ENCODE data around the gene MRPS18C.
"Not testable (repeated sequence)": the region's sequence is repeated elsewhere in the genome, so short reads cannot be mapped to it uniquely, and the experiment has no call there.

The MRPS18C gene

DNA sequence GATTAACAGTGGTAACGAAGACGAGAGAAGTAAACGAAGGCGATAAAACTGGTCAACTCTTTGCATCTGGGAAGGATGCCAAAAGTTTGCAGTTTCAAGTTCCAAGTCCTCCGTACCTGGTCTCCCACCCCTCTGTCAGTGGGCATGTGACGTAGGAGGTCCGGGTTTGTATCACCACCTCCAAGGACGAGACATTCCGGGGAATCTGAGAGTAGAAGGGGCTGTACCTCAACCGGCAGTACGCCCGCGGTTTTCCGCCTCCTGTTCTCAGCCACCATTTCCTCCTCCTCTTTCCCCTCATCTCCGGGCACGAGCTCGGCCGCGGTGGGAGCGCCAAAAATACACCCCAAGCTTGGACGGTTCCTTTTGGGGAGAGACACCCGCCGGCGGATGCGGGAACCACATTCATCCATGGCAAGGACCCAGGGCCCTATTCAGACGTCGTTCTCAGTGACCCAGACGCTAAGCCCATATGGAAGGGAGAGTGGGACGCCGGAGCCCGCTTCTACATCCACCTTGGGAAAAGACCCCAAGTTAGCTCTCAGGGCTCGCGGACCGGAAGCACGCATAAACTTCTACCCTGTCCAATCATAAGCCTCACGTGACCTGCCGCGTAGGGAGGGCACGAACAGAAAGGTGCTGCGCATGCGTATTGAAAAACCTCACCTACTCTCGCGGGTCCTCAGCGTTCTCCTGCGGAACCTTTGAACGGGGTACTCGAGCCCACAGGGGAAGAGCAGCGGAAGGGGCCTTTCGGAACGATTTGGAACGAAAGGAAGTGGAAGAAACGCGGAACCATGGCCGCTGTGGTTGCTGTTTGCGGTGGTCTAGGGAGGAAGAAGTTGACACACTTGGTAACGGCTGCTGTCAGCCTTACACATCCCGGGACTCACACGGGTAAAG is at the start of gene MRPS18C, which contains the start of gene HELQ:
Gene MRPS18C (plus strand): TSS at position 778 of the 903 bp plus-strand sequence. CDS start 20 bp downstream, at position 798.
Gene HELQ (minus strand): TSS at position 543 of the 903 bp plus-strand sequence. CDS start 130 bp downstream, at position 413.
- DNase-seq: peak; percentile 95

DNA sequence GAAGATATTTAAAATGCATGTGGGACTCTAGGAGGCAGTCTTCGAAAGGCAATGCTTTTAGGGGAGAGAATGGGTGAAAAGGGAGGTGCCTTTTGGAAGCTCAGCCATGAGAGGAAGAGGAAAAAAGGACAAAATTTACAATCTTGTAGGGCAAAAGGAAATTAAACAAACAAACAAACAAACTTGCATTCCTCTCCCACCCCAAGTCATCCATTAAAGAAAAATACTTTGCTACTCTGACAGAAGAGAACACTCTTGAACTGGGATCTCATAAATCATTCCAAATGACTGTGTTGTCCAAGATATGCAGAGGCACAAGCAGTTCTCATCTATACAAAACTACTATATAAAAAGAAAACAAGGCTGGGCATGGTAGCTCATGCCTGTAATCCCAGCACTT is 47.0 kb upstream of the MRPS18C start:
- no peak for DNase-seq

DNA sequence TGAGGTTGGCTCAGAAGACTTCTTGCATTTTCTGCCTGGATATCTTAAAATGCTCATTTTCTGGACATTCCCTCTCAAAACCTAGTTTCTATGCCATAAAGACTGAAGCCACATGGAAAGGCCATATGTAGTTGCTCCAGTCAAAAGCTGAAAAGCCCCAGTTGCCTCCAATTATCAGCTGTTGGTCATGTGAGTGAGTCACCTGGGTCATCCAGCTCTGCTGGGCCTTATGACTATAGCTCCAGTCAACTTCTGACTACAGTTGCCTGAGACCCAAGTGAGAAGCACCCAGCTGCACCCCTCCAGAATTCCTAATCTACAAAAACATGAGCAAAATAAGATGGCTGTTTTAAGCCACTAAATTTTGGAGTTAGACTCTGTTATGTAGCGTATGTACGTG is 42.2 kb upstream of the MRPS18C start:
- no peak for DNase-seq

DNA sequence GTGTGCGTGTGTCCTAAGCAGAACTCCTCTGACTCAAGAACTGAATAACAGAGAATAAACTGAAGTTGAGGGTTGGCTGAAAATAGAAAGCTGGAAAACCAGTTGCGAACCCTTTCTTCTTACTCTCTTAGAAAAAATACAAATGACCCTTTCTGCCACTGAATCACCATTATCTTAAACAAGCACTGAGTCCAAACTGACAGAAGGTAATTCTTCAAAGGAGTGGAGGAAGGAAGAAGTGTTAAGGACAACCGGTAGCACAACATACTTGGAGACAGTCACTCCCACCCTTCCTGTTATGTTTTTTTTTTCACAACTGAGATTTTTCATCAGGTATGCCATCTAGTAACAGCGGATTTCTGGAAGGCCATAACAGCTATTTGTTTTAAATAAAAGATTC is 38.3 kb upstream of the MRPS18C start:
- no peak for DNase-seq

DNA sequence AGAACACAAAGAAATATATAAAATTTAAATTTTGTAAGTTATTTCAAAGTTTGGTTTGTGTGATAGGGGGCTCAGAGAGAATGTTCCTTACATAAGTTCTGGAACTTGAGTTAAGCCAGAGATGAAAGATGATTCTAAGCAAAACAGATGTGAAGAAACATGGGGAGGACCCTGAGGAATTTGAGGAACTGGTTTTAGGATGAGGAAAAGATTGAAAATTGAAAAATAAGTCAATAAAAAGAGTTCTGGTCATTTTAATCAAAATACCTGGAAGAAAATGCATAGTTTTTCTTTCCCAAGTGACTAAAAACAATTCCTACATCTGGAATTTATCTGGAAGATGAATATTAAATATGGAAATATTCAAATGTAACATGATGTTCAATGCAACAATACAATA is 37.6 kb upstream of the MRPS18C start:
- no peak for DNase-seq

DNA sequence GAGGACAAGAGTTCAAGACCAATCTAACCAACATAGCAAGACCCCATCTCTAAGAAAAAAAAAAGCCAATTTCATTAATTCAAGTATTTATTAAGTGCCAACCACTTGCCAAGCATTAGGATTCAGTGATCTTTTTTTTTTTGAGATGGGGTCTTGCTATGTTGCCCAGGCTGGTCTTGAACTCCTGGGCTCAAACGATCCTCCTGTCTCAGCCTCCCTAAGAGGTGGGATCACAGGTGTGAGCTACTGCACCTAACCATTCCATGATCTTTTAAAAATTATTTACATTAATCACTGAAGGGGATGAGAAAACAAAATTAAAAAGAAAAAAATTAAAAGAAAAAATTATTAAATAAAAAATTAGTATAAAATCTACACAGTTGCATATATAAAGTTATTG is 24.7 kb upstream of the MRPS18C start:
- no peak for DNase-seq

DNA sequence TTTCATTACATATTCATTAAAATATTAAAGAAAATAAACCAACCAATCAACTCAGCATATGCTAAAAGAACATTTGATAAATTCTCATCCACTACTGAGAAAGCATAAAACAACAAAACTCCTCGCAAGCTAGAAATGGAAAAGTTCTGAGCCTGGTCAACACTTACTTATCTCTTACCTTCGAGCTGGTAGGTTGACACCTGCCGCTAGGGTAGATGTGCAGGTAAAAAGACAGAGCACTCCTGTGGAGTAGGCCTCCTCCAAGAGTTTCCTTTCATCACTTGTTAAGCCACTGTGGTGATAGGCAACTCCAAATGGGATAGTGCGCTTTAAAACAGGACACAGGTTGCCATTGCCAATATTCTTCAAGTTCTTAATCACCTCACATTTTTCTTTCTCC is 19.2 kb upstream of the MRPS18C start:
- no peak for DNase-seq

DNA sequence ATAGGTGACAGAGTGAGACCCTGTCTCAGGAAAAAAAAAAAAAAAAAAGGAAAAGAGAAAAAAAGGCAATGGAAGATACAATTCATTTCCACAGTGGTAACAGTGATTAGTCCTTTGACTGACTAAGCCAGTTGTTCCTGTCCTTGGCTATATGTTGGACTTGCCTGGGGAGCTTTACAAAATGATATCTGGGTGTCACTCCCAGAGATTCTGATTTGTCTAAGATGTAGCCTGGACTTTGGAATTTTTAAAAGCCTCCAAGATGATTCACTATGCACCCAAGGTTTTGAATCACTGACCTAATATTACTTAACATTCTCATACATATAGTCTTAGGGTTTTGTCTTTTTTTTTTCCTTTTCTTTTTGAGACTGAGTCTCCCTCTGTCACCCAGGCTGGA is 17.1 kb upstream of the MRPS18C start:
- no peak for DNase-seq

DNA sequence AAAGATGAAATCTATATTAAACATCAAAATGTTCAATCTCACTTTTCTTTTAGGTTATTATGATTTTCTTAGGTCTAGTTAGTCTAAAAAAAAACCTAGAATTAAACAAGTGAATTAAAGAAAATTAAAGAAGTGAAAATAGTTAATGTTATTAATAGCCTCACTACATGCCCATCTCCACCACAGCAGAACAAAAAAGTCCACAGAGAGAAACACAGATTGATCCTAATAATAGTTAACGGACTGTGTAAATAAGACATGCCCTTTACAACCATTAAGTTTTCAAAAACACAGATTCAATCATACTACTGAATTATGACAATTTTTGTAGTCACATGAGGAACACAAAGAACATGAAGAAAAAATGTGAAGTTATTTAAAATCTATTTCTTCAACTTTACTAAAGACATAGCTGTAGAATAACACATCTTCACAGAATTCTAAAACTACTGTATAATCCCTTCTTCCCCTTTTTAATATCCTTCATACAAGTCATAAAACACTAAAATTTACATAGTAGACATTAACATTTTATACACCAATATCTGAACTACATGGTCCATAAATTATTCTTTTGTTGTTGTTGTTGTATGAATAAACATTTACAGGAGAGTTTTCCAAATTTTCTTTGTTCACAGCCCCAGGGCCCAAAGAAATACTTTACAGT is 15.6 kb upstream of the MRPS18C start:
- no peak for DNase-seq

DNA sequence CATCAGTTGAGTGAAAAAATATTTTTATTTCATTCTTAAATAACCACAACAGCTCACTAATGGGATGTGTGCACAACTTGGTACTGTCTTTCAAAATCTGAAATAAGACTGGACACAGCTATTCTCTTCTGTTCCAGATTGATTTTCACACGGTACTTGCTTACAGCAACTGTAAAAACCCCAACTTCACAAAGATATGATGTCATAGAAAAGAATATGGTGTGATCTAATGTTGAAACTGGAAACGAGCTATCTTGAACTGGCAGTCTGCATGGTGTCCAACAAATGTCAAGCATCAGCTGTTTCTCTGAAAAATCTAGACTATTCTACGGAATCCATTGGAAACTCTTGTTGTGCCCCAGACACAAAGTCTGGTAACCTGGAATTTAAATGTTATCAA is 15.0 kb upstream of the MRPS18C start:
- DNase-seq: no peak

DNA sequence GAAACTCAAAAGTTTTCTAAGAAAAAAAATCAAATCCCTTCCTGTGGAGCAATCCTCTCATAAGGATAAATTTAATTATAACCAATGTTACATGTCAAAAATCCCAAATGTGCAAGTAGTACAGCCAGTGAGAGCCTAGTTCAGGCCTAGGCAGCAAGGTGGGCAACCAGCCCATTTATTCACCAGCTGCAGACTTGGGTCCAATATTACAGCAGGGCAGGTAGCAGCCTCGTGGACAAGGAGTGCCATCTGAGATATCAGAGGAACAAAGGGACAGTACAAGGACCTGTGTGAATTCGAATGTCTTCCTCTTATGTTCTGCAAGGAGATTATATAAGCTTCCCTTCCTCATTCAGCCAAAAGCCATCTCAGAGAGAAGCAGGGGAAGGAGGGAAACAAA is 6.8 kb upstream of the MRPS18C start:
- no peak for DNase-seq

DNA sequence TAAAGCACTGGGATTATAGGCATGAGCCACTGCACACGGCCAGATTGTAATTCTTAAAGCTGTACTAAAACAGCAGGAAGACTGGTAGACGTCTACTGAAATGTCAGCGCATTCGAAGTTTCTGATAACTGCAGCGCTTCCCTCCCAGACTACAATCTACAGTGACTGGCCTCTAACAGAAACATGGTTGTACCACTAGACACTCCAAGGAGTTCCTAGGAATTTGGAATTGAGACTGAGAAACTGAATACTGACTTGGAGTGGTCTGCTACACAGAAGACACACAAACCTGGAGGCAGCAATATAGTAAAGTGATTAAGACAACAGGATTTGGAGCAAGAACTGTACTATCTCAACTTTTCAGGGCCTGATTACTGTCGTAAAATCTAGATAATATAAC is 1.2 kb upstream of the MRPS18C start:
- DNase-seq: no peak

DNA sequence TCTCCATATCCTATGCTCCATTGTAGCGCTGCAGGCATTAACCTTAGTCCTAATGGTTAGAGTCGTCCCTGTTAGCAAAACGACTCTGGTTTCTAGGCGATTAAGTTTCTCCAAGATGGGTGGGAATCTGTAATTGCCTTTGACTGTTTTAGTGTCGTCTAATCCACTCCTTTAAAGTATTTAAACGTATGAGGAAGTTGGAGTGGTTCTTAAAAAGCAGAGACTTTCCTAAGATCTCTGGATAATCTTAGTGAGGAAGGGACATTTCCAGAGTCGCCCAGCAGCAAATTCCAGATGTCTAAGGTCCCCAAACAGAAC is 285 bp downstream of the MRPS18C start:
- no peak for DNase-seq

DNA sequence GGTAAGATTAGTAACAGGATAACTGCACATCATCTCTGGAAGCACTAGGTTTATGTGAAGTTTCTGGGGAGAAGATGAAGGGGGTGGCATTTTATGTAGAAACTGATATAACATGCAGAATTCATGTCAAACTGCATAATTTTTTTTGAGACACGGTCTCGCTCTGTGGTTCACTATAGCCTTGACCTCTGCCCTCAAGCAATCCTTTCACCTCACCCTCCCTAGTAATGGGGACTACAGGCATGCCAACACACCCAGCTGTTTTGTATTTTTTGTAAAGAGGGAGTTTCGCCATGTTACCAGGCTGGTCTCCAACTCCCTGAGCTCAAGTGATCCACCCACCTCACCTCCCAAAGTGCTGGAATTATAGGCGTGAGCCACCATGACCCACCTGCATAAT is 17.6 kb downstream of the MRPS18C start:
- no peak for DNase-seq

DNA sequence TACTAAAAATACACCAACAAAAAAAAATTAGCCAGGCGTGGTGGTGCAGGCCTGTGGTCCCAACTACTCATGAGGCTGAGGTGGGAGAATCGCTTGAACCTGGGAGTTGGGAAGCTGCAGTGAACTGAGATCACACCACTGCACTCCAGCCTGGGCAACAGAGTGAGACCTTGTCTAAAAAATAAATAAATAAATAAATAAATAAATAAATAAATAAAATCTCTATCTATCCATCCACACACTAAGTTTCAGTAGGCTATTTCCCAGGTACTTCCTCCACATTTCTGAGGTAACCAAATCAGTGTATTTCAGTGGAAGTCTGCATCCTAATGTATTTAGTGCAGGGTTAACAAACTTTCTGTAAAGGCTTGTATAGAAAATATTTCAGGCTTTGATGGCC is 18.1 kb downstream of the MRPS18C start:
- no peak for DNase-seq

DNA sequence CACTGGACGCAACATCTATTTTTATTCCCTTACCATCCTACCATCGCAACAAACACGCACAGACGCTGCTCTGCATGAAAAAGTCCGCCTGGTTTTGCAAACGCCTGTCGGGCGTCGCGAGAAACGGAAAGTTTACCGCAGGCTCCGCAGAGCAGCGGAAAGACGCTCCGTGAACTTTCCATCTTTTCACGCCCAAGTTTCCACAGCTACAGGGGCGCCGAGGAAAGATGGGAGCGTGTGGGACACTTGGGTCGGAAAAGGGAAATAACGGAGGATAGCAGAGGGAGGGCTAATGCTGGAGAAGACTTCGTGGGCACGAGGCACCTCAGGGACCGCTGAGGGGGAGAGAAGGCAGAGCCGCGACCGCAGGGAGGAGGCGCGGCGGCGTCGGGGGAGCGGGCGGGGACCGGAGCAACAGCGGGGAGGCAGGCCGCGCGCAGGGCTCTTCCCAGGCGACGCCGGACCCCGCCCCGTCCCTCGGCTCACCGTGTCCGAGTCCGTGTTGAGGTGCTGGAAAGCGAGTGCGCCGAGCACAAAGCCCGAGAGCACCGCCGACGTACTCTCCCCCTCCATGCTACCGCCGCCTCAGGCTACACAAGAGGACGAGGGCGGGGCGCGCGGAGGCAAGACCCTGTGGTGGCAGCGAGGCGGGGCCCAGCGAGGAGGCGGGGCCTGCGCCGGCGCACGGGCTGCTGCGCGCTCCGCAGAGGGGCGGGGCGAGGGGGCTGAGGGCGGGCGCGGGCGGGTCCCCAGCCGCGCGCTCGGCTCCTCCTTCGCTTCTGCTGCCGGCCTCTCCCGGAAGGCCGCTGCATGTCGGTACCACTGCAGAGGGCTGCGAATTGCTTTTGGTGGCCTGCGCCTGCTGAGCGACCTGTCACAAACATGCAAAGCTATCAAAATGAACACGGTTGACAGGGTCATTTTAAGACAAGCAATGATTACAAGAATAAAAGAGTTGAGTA is 28.9 kb downstream of the MRPS18C start, which contains the start of gene ABRAXAS1:
Gene ABRAXAS1 (minus strand): TSS at position 601 of the 962 bp plus-strand sequence. CDS start 28 bp downstream, at position 573.
- DNase-seq: peak; percentile 93

DNA sequence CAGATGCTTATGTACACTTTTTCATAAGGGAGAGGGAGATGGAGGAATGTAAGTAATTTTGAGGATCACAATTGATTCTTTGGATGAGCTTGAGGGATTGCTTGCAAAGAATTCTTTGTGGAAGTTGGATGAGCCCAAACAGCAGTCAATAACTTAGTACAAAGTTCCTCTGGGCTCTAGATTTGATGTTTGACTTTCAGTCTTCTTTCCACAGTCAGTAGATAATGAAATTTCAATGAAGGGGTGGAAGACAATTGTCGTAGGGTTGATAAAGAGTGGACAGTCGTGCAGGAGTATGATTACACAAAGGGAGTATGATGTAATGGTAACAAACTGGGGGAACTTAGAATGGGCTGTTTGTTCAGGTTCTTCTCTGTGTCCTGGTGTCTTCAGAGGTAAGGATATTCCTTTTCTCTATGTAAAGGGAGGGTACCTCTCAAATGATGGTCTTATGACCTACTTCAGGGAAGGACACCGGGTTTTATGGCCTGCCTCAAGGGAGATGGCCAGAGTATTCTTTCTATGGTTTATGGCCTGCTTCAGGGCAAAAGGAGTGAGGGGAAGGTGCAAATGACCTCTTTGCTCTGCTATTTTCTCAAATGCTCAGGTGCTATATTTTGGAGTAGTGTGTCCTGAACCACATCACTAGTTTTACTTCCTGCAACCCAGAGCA is 30.7 kb downstream of the MRPS18C start:
- DNase-seq: no peak

DNA sequence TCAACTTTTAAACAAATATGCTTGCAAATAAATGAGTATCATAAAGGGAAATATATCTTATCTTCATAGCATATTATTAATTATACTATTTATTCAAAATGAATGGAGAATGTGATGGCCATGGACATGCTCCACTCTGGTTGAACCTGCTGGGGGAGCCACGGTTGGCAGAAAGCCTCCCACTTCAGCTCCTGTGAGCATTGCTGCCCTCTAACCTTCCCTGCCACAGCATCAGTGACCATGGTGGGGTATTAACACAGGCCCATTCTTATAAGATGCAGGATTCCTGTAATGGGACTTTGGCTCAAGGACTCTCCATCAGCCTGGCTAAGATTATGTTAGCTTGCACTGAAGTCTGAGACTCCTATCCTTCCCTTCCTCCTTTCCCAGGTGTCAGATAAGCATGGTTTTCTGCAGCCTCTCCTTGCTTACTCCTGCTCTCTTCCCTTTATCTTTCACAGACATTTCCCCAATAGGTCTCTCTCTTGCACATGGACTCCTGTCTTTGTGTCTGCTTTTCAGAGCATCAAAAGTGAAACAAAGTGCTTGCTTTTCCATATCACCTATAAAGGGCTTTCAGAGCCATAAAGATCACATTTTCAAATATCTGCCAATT is 34.0 kb downstream of the MRPS18C start:
- no peak for DNase-seq

DNA sequence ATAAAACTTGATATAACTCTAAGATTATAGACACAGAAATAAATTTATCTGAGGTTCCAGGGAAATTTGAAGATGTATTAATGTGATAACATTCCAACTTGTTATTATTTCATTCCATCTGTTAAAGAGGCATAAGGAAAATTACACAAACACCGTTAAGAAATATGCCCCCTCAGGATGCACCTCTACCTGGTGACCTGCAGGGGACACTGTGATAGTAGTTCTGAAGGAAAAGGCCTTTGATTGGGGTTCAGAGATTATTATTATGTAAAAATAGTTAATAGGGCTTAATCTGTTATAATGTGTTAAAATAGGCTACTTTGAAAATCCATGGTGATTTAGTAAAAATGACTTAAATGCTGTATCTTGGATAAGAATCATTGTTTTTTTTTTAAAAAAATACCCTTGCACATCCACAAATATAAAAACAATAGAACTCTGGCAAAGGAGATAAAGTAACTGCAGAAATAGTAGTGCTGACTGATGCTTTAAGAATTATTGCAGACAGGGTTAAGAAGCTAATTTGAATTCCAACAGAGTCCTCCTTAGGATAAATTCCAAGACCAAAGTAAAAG is 35.1 kb downstream of the MRPS18C start:
- DNase-seq: no peak

DNA sequence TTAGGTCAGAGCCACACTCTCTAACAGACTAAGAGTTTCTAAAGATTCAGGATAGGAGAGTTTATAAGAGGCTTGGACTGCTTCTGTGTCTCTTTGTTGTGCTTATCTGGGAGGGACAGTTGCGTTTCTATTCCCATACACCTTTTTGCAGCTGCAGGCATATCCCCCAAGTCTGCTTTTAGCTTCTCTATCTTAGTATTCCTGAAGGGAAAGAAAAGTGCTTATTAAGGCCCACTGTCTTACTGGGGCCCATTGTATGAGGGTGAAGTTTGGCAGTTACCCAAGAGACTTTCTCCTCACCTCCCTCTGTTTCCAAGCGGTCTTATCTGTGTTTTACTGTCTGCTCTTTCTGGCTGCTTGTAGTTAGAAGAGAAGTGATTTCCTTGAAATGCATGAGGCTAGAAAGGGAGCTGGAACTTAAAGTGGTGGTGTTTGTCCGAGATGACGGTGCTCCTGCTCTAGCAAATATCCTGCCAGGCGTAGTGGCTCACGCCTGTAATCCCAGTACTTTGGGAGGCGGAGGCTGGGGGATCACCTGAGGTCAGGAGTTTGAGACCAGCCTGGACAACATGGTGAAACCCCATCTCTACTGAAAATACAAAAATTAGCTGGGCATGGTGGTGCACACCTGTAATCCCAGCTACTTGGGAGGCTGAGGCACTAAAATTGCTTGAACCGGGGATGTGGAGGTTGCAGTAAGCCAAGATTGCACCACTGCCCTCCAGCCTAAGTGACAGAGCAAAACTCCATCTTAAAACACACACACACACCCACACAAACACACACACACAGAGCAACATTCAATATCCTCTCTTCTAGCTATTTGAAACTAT is 40.4 kb downstream of the MRPS18C start:
- DNase-seq: not testable (repeated sequence)

DNA sequence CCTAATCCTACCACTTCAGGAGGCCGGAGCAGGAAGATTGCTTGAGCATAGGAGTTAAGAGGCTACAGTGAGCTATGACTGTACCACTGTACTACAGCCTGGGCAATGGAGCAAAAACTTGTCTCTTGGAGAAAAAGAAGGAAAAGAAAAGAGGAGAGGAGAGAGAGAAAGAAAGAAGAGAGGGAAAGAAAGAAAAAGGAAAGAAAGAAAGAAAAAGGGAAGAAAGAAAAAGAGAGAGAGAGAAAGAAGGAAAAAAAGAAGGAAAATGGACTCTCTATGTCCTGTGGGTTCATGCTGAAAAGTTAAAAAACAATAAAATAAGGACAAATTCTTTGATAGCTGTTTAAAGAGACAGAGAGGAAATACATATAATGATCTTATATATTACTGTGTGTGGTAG is 42.3 kb downstream of the MRPS18C start:
- no peak for DNase-seq

Data from stimulated activated CD8-positive, alpha-beta memory T cell treated with anti-CD3 and anti-CD28 coated beads, Interleukin-4, amount 100 ng/mL, for 48 hours (primary cell).